GM21423 (cell line): ENCODE results near the gene BMPER.

ENCODE experiments used
- ATAC-seq: cut with Tn5 transposase; IDR thresholded peaks from one replicate; pipeline ENCODE4 v1.9.1; 2021; ENCODE audit warnings: mild to moderate bottlenecking, moderate library complexity; ENCODE audit not compliant: unreplicated experiment

BMPER gene

GRCh38 chr7:33921216-33921938, 16.0 kb downstream of the BMPER start:
- ATAC-seq, result no peak

- no peak for ATAC-seq
These were observed 17.5 kb downstream of the BMPER start for GRCh38 chr7:33922820-33923219.

GRCh38 chr7:33923440-33924229, 18.3 kb downstream of the BMPER start:
- ATAC-seq, result no peak

DNA sequence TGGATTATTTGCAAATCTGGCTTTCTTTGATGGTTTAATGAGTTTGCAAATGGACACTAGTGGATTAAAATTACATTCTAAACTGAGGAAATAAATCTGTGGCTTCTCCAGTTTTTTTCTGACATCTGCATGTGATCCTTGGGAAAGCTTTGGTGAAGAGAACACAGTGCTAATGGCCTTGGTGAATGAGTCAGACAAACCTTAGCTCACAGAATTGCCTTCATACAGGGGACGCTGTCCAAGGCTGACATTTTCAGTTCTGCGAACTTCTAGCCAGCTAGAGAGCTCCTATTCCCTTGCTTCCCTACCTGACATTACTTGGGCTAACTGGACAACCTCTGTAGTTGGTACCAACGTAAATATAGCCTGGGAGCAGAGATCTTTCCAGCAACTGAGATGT, 21.2 kb downstream of the BMPER start:
- no peak for ATAC-seq

- ATAC-seq, result no peak
These were observed 23.6 kb downstream of the BMPER start for GRCh38 chr7:33928986-33929385.

DNA sequence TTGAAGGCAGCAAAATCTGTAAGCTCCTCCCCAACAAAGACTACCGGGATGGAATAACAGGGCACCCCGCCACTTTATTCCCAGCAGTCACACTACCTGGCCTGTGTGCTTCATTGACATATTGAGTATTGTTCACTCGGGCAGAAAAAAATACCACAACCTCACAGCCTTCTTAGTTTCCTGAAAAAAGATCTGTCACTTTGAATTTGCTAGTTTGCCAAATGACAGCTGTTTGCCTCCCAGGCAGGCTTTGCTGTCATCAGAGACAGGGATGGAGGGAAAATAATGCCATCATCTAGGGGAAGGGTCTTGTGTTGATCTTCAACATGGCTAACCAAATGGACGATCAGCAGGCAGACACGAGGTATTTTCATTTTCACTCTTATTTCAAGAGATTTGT, 26.9 kb downstream of the BMPER start:
- ATAC-seq, result no peak

- ATAC-seq, result peak; percentile 71
These were observed 27.6 kb downstream of the BMPER start for GRCh38 chr7:33932832-33933468.

DNA sequence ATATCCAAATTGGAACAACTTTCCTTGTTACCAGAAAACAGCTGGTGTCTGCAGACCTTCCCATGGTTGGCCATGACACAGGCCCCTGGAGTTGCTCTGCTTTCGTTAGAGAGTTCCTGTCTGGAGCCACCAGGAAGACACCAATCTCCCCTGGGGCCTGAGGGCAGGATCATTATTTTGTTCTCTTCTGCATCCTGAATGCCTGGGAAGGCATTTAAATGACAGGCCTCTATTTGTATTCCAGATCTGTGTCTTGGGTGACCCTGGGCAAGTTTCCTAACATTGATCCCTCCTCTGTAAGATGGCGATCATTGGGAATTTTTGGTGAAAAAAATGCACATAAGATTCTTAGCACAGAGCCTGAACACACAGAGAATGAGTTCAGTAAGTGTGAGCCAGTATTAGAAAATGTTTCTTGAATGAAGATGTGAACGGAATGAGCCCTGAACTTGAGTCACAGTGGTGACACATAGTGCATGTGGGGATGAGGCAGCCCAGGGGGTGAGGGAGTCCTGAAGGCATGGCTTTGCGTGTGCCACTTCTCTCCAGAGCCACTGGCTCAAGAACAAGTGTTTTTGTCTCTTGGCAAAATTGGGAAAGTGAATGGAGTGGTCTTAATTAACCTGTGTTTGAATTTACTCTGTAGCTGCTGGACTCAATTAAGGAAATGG, 28.4 kb downstream of the BMPER start:
- no peak for ATAC-seq

DNA sequence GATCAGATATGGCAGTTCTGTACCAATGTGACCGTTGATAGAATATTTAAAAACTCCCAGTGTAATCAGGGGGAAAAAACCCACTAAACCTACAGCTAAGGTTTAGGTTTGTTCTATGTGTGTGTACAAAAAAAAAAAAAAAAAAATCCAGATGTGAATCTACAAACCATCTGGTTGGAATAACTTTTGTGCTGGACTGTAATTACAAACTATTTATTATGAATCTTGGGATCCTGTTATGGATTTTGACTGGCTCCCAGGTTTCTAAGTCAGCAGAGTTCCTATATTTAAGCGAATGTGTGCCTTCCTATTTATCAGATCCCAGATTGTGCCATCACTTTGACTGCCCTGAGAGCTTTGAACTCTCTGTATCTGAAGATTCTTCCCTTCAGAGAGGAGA, 29.1 kb downstream of the BMPER start:
- ATAC-seq, result no peak

- ATAC-seq, result no peak
These were observed 31.2 kb downstream of the BMPER start for GRCh38 chr7:33936503-33936902.

- ATAC-seq, result no peak
These were observed 32.5 kb downstream of the BMPER start for GRCh38 chr7:33937871-33938270.

- ATAC-seq, result no peak
These were observed 33.8 kb downstream of the BMPER start for GRCh38 chr7:33939121-33939520.

- no peak for ATAC-seq
These were observed 35.2 kb downstream of the BMPER start for GRCh38 chr7:33940503-33940902.

DNA sequence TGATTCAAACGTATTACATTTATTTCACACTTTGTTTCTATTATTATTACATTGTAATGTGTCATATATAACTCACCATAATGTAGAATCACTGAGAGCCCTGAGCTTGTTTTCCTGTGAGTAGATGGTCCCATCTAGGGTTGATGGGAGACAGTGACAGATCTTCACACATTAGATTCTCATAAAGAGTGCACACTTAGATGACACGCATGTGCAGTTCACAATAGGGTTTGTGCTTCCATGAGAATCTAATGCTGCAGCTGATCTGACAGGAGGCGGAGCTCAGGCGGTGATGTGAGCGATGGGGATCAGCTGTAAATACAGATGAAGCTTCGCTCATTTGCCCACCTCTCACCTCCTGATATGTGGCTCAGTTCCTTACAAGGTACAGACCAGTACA, 36.1 kb downstream of the BMPER start:
- no peak for ATAC-seq

DNA sequence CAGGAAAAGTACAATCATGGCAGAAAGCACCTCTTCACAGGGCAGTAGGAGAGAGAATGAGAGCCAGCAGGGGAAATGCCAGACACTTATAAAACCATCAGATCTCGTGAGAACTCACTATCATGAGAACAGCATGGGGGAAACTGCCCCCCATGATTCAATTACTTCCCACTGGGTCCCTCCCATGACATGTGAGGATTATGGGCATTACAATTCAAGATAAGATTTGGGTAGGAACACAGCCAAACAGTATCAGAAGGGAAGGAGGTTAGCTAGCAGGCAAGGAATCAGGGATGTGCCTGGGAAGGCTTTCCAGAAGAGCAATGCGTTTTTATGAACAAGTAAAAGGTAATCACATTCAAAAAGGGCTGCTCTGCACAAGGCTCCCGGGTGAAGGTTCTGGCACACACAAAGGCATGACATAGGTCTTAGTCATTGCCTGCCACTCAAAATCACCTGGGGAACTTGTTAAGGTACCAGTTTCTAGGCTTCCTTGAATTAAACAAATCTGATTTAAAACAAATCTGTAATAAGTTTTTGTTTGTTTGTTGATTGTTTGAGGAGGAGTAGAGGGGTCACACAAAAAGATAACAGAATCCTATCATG, 40.9 kb downstream of the BMPER start:
- no peak for ATAC-seq

GRCh38 chr7:33950047-33950714, 44.8 kb downstream of the BMPER start:
- ATAC-seq, result no peak

DNA sequence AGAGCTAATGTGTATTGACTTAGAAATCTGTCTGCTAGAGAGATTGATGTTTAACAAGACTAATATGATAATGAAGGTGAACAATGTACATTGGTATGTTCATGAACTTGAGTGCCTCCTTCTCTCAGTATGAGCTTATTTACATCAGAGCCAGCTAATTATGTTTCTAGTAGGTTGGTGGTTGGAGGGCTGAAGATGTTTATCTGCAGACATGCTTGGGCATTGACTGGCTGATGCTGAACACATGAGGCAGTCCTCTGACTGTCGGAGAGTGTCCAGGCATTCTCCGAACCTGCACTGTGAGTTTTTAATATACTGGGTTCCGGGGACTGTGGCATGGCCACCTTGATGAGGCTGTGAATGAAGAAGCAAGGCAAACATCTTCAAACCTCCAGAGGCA, 47.5 kb downstream of the BMPER start:
- ATAC-seq, result no peak

- no peak for ATAC-seq
These were observed 52.8 kb downstream of the BMPER start for GRCh38 chr7:33958104-33958503.

DNA sequence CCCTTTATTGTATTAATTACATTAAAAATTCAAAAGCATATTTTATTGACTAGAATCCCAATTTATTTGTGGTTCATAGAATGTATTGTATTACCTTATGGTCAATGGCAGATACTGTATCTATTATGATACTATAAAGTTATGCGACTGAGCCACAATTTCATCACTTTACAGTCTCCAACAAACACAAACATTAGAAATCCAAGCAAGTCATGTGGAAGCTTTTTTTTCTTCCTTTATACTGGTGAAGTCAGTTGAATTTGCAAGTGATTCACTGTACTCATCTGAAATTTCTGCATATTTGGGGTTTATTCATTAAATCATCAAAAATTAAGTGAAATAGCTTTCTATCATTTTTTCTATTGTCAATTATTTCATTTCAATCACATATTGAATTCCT, 54.3 kb downstream of the BMPER start:
- no peak for ATAC-seq

DNA sequence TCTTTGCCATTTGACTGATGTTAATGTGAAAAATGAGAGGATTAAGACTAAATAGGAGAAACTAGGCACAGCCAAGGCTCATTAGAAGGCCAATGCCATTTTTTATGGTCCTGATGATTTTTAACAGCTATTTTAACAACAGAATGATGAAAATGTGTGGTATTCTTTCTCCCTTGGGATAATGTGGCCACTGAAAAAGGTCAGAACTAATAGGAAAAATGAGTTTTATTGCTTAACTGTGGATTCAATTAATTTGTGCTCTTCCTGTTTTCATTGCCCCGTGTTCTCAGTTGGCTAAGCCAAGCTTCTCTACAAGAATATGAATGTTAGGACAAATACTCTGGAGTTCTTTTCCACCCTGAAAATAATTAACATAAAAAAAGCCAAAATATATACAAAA, 56.6 kb downstream of the BMPER start:
- ATAC-seq, result no peak
